Thyroid gland (tissue), 4 donors: ENCODE results near the gene CREM. TPM values are rescaled to one million over a fixed set of nuclear protein-coding genes. Genes with fewer than 3 reads are reported as not detected.

Source experiments
- DNase-seq, 2 donors: peaks; one replicate each; pipeline ENCODE4 v3.0.0-alpha.2; 2019
- H3K27ac ChIP-seq, 3 donors: fragments of 200-600 bp; sonication (generic); 1 replicate in 2 of 3; 2 replicates in 1 of 3; pipeline ENCODE4 v1.5.1; 2016 to 2019; ENCODE audit warnings: mild to moderate bottlenecking in 1 of 3, moderate library complexity in 1 of 3
- H3K27me3 ChIP-seq: fragments of 200-600 bp; sonication (generic); one replicate; pipeline ENCODE4 v1.5.1; 2019
- H3K36me3 ChIP-seq, 2 donors: fragments of 200-600 bp; sonication (generic); one replicate each; pipeline ENCODE4 v1.5.1; 2016 to 2019
- H3K4me1 ChIP-seq, 2 donors: fragments of 200-600 bp; sonication (generic); one replicate each; pipeline ENCODE4 v1.5.1; 2017 to 2019
- H3K4me3 ChIP-seq, 3 donors: fragments of 200-600 bp; sonication (generic); replicated peaks in 1 of 3; 1 replicate in 2 of 3; 2 replicates in 1 of 3; pipeline ENCODE4 v1.5.1; 2016; ENCODE audit warnings: mild to moderate bottlenecking in 1 of 3
- H3K9me3 ChIP-seq: fragments of 200-600 bp; sonication (generic); one replicate; pipeline ENCODE4 v1.5.1; 2017
- POLR2A ChIP-seq, 2 donors: fragments of 450-650 bp; IDR thresholded peaks; one replicate each; pipeline ENCODE4 v1.6.1; 2017; ENCODE audit warnings: antibody characterized with exemption in 2 of 2, mild to moderate bottlenecking in 2 of 2, moderate library complexity in 1 of 2
- WGBS, 2 donors: methylation state at CpG; one replicate each; pipeline ENCODE4 v1.1.5; 2017; 5-methylcytosine and 5-hydroxymethylcytosine counted together
- intact Hi-C: fragments of 100-400 bp; cut with DNase I; formaldehyde crosslinking; loops from one replicate; pipeline ENCODE4 v1.15.1; 2023
- total RNA-seq, 4 donors: library from RNA; depleted of rRNA; stranded (reverse); fragments of >200 nt; gene quantifications; one replicate each; pipeline ENCODE4 v1.2.3, GENCODE V29; 2016
- TF ChIP-seq, protein P1 (sequence below), 6 experiments: fragments of 200-600 bp in 3 of 6; fragments of 450-650 bp in 3 of 6; sonication (generic) in 3 of 6; IDR thresholded peaks; one replicate each; pipeline ENCODE4 v1.5.1; 2016 to 2019; ENCODE audit warnings: antibody characterized with exemption in 6 of 6, mild to moderate bottlenecking in 2 of 6, inconsistent platforms in 1 of 6, moderate library complexity in 1 of 6

Gene CREM
- total RNA-seq, 4 donors from 2014 or later: 39.9 to 64.4 (median 50.5) TPM

- intact Hi-C loops: no loop called here
- 16% methylated on average over 5 of the region's 5 CpGs for WGBS, 2 donors
- no peaks in the 10 kb centered on the region for H3K27me3 ChIP-seq
These were observed 45.9 kb downstream of the CREM start for GRCh38 chr10:35172574-35172973.

DNA sequence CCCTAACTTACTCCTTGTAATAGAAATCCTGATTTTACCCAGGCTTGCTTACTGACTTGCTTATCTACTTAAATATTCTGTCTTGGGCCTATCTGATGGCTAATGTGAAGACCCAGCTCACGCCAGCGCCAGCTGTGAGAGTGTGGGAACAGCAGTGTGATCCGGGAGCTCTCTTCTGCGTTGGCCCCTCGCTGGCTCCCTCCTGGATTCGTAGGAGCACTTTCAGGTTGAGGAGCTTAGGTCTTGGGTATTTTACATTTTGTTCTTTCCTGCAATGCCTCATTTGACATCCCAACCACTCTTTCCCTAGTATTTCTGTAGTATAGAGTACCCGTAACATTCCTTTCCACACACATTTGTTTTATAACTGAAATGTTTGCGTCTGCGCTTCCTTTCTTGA is 51.7 kb downstream of the CREM start:
- TF ChIP-seq, protein P1, sequence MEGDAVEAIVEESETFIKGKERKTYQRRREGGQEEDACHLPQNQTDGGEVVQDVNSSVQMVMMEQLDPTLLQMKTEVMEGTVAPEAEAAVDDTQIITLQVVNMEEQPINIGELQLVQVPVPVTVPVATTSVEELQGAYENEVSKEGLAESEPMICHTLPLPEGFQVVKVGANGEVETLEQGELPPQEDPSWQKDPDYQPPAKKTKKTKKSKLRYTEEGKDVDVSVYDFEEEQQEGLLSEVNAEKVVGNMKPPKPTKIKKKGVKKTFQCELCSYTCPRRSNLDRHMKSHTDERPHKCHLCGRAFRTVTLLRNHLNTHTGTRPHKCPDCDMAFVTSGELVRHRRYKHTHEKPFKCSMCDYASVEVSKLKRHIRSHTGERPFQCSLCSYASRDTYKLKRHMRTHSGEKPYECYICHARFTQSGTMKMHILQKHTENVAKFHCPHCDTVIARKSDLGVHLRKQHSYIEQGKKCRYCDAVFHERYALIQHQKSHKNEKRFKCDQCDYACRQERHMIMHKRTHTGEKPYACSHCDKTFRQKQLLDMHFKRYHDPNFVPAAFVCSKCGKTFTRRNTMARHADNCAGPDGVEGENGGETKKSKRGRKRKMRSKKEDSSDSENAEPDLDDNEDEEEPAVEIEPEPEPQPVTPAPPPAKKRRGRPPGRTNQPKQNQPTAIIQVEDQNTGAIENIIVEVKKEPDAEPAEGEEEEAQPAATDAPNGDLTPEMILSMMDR (IDR thresholded peaks at IDR 0.05): no peak
- no peak for TF ChIP-seq POLR2A (IDR thresholded peaks at IDR 0.05)
- intact Hi-C loops: no loop called here
- DNase-seq: no peak
- H3K36me3 ChIP-seq: no peaks in the 10 kb centered on the region
- no peaks in the 10 kb centered on the region for H3K9me3 ChIP-seq
- no peaks in the 10 kb centered on the region for H3K4me1 ChIP-seq
- H3K4me3 ChIP-seq: no peak overlapping the region
- H3K27me3 ChIP-seq: no peaks in the 10 kb centered on the region
- H3K27ac ChIP-seq: no peak overlapping the region
- WGBS, 2 donors: 94 to 95% methylated on average over 9 of the region's 9 CpGs

More at GRCh38 chr10:35172574-35172973, 45.9 kb downstream of the CREM start:
- Histone ChIP-seq H3K4me1 (peaks cover 9 to 11% of the 10 kb centered on the region in 2 donors), H3K9me3 (no peaks in the 10 kb centered on the region), H3K27ac (peak overlapping the region; percentile 24 to 74 (median 58)), H3K4me3 (no peak overlapping the region), H3K36me3 (no peaks in the 10 kb centered on the region)
- no peak for TF ChIP-seq POLR2A (IDR thresholded peaks at IDR 0.05)
- peak; percentile 79 to 83 for DNase-seq

GRCh38 chr10:35182631-35183510 is 56.2 kb downstream of the CREM start:
- TF ChIP-seq, protein P1 (IDR thresholded peaks at IDR 0.05): no peak
- TF ChIP-seq POLR2A (IDR thresholded peaks at IDR 0.05): no peak
- no peak overlapping the region for H3K27ac ChIP-seq
- 90 to 91% methylated on average over 8 of the region's 8 CpGs for WGBS, 2 donors

DNA sequence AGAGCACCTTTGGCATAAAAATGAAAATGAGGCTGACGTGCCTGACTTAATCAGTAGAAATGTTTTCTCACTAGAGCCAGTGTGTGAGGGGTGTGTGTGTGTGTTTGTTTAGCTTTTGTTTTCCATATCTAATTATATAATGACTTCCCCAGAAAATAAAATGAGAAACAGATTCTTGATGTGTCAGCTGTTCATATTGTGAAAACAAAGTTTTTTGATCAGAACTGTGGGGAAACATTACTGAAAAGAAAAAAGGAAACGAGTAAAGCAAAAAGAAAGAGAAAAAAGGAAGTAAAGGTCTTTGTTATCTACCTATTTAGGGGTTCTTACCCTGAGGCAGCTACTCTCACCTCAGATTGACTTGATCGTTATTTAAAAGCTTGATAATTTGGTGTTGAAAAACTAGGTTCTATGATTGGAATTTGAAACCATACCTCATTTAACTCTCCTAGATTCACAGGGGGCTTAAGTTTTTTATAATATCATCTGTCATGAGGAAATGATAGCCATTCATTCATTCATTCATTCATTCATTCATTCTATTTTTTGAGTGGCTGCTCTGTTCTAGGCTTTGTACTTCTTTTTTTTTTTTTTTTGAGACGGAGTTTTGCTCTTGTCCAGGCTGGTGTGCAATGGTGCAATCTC is 58.0 kb downstream of the CREM start:
- H3K27ac ChIP-seq: peak overlapping the region in 1 of 3 donors; percentile 39
- H3K4me3 ChIP-seq: no peak overlapping the region
- WGBS, 2 donors: 66 to 76% methylated on average over 4 of the region's 4 CpGs
- no peak for DNase-seq
- H3K9me3 ChIP-seq: no peaks in the 10 kb centered on the region
- TF ChIP-seq, protein P1 (IDR thresholded peaks at IDR 0.05): no peak
- TF ChIP-seq POLR2A (IDR thresholded peaks at IDR 0.05): no peak
- no peaks in the 10 kb centered on the region for H3K27me3 ChIP-seq
- intact Hi-C loops: no loop called here
- no peaks in the 10 kb centered on the region for H3K4me1 ChIP-seq
- no peaks in the 10 kb centered on the region for H3K36me3 ChIP-seq

More at GRCh38 chr10:35182631-35183510, 56.2 kb downstream of the CREM start:
- no peak for DNase-seq
- Histone ChIP-seq H3K4me3 (no peak overlapping the region), H3K9me3 (no peaks in the 10 kb centered on the region), H3K4me1 (no peaks in the 10 kb centered on the region), H3K27me3 (no peaks in the 10 kb centered on the region), H3K36me3 (no peaks in the 10 kb centered on the region)
- intact Hi-C loops: no loop called here

GRCh38 chr10:35185260-35186034 is 58.8 kb downstream of the CREM start:
- intact Hi-C loops: no loop called here
- Histone ChIP-seq H3K4me3 (no peak overlapping the region), H3K36me3 (no peaks in the 10 kb centered on the region), H3K27ac (no peak overlapping the region), H3K27me3 (no peaks in the 10 kb centered on the region), H3K4me1 (no peaks in the 10 kb centered on the region), H3K9me3 (no peaks in the 10 kb centered on the region)
- no peak for DNase-seq
- TF ChIP-seq, protein P1 (IDR thresholded peaks at IDR 0.05): no peak
- TF ChIP-seq POLR2A (IDR thresholded peaks at IDR 0.05): no peak
- 83 to 88% methylated on average over 8 of the region's 8 CpGs for WGBS, 2 donors
